Gastrocnemius medialis (tissue), 4 donors: ENCODE data around the gene MTFR2. TPM values are rescaled to one million over a fixed set of nuclear protein-coding genes. Genes with fewer than 3 reads are reported as not detected.
A peak's percentile ranks its signal among the peaks of the same experiment; 100 is the strongest.

Experiments used
- ATAC-seq, 2 donors: fragments of 150-250 bp; one replicate each; pipeline ENCODE4 v1.9.1; 2016
- DNase-seq, 2 donors: peaks; one replicate each; pipeline ENCODE4 v3.0.0-alpha.2; 2019
- H3K27ac ChIP-seq, 4 donors: fragments of 200-600 bp; sonication (generic); 1 replicate in 1 of 4; 2 replicates in 3 of 4; pipeline ENCODE4 v1.5.1; 2016 to 2018; ENCODE audit warnings: mild to moderate bottlenecking in 2 of 4, moderate library complexity in 1 of 4
- H3K27me3 ChIP-seq, 3 donors: fragments of 200-600 bp; sonication (generic) in 2 of 3; 1 replicate in 1 of 3; 2 replicates in 2 of 3; pipeline versions ENCODE4 v1.5.1 to v1.6.0; 2016 to 2019; ENCODE audit warnings: mild to moderate bottlenecking in 1 of 3, moderate library complexity in 1 of 3
- H3K36me3 ChIP-seq, 2 donors: fragments of 200-600 bp; sonication (generic) in 1 of 2; one replicate each; pipeline ENCODE4 v1.5.1; 2017 to 2018
- H3K4me1 ChIP-seq, 2 donors: fragments of 200-600 bp; sonication (generic) in 1 of 2; one replicate each; pipeline ENCODE4 v1.5.1; 2016 to 2017; ENCODE audit warnings: mild to moderate bottlenecking in 2 of 2
- H3K4me3 ChIP-seq, 4 donors: fragments of 200-600 bp; sonication (generic) in 3 of 4; 1 replicate in 1 of 4; 2 replicates in 3 of 4; pipeline ENCODE4 v1.5.1; 2016 to 2019; ENCODE audit warnings: mild to moderate bottlenecking in 2 of 4
- H3K9me3 ChIP-seq, 3 donors: fragments of 200-600 bp; sonication (generic) in 2 of 3; 1 replicate in 1 of 3; 2 replicates in 2 of 3; pipeline ENCODE4 v1.5.1; 2016 to 2019
- CTCF ChIP-seq, 5 experiments: fragments of 450-650 bp in 3 of 5; fragments of 200-600 bp in 2 of 5; sonication (generic) in 2 of 5; IDR thresholded peaks in 4 of 5; conservative IDR thresholded peaks in 1 of 5; 1 replicate in 4 of 5; 2 replicates in 1 of 5; pipeline ENCODE4 v1.5.1; 2016 to 2019; ENCODE audit warnings: antibody characterized with exemption in 5 of 5, mild to moderate bottlenecking in 3 of 5, moderate library complexity in 3 of 5
- POLR2A ChIP-seq, 2 donors: fragments of 450-650 bp; IDR thresholded peaks; one replicate each; pipeline ENCODE4 v1.6.1; 2017; ENCODE audit warnings: antibody characterized with exemption in 2 of 2, mild to moderate bottlenecking in 2 of 2, moderate library complexity in 2 of 2
- in situ Hi-C, 4 donors: fragments of 200-750 bp; cut with MboI; loops; one replicate each; pipeline versions ENCODE4 v1.15.0 to v1.8.0; 2017; ENCODE audit warnings: low sequenced_read_pairs in 4 of 4
- intact Hi-C: fragments of 100-400 bp; cut with DNase I; formaldehyde crosslinking; loops from one replicate; pipeline ENCODE4 v1.15.1; 2023; ENCODE audit warnings: low total_unique reads
- total RNA-seq, 4 donors: library from RNA; depleted of rRNA; stranded (reverse); fragments of >200 nt; gene quantifications; one replicate each; pipeline versions ENCODE4 v1.1.0 to v1.2.3, GENCODE V29; 2016

Gene MTFR2
- total RNA-seq, result under 1 TPM in 1 of 4 donors, not detected in 3; 0.51 TPM

GRCh38 chr6:136249811-136250685, at the start of gene MTFR2:
Gene MTFR2 (minus strand): TSS chr6:136250311. CDS start chr6:136249099, 1,212 bp downstream.
- H3K27me3 ChIP-seq, result no peaks in the 10 kb centered on the region
- H3K27ac ChIP-seq, result peak within 1 kb of the TSS; percentile 71 to 78 (median 76)
- in situ Hi-C loops, result no loop called here
- ATAC-seq (peak; percentile 100), DNase-seq (peak; percentile 97)
- intact Hi-C loops, result loop anchor here (1.0 to 2.0 kb wide), 2 partner anchors 39 to 67 kb away; partner anchors contain the start of gene BCLAF1
- H3K36me3 ChIP-seq, result no peaks in the 10 kb centered on the region
- H3K4me3 ChIP-seq, result peak within 1 kb of the TSS; percentile 73 to 81 (median 74)
- H3K9me3 ChIP-seq, result no peaks in the 10 kb centered on the region
- peak; percentile 14 to 61 for TF ChIP-seq POLR2A (IDR thresholded peaks at IDR 0.05)
- TF ChIP-seq CTCF (IDR thresholded peaks at IDR 0.05 in 4 of 5, conservative IDR thresholded peaks at IDR 0.05 in 1 of 5), result no peak
- peaks cover 16 to 22% of the 10 kb centered on the region in 2 donors for H3K4me1 ChIP-seq

- Histone ChIP-seq H3K4me1 (peaks cover 8 to 11% of the 10 kb centered on the region in 2 donors), H3K9me3 (no peaks in the 10 kb centered on the region), H3K27me3 (no peaks in the 10 kb centered on the region), H3K27ac (no peak overlapping the region), H3K36me3 (no peaks in the 10 kb centered on the region), H3K4me3 (no peak overlapping the region)
- in situ Hi-C loops (loop anchor here in 3 of 4 donors (25.0 kb wide), 1 partner anchor 918 kb away; the partner anchor contains the start of gene IFNGR1 (in 3 of the 3)), intact Hi-C loops (no loop called here)
- ATAC-seq (no peak), DNase-seq (no peak)
- TF ChIP-seq CTCF (IDR thresholded peaks at IDR 0.05 in 4 of 5, conservative IDR thresholded peaks at IDR 0.05 in 1 of 5) (no peak), POLR2A (IDR thresholded peaks at IDR 0.05) (no peak)
These were observed 44.5 kb upstream of the MTFR2 start for GRCh38 chr6:136294621-136295020.

- peaks cover 37 to 40% of the 10 kb centered on the region in 2 donors for H3K4me1 ChIP-seq
- ATAC-seq, result peak; percentile 67 to 79
- peak; percentile 60 to 90 for DNase-seq
- intact Hi-C loops, result loop anchor here (1.0 kb wide), 1 partner anchor 793 kb away; the partner anchor contains the start of gene AHI1
- no peaks in the 10 kb centered on the region for H3K36me3 ChIP-seq
- TF ChIP-seq CTCF (IDR thresholded peaks at IDR 0.05 in 4 of 5, conservative IDR thresholded peaks at IDR 0.05 in 1 of 5) (no peak), POLR2A (IDR thresholded peaks at IDR 0.05) (no peak)
- no peaks in the 10 kb centered on the region for H3K9me3 ChIP-seq
- peak overlapping the region; percentile 99 to 100 (median 100) for H3K27ac ChIP-seq
- in situ Hi-C loops, result loop anchor here in 3 of 4 donors (25.0 kb wide), 1 partner anchor 922 kb away; the partner anchor contains the start of gene IFNGR1 (in 3 of the 3)
- H3K4me3 ChIP-seq, result peak overlapping the region; percentile 78 to 100 (median 96)
- H3K27me3 ChIP-seq, result no peaks in the 10 kb centered on the region
These were observed 40.4 kb upstream of the MTFR2 start for GRCh38 chr6:136290410-136291010.

- peak; percentile 85 to 91 for ATAC-seq
- peaks cover 44 to 48% of the 10 kb centered on the region in 2 donors for H3K4me1 ChIP-seq
- TF ChIP-seq CTCF (IDR thresholded peaks at IDR 0.05 in 4 of 5, conservative IDR thresholded peaks at IDR 0.05 in 1 of 5), result peak in 1 of 5 experiments; percentile 6
- peak; percentile 98 for TF ChIP-seq POLR2A (IDR thresholded peaks at IDR 0.05)
These were observed 39.7 kb upstream of the MTFR2 start, which contains the start of gene BCLAF1 for GRCh38 chr6:136289579-136290409. Gene BCLAF1 (minus strand): TSS chr6:136289846. CDS start chr6:136279866, 9,980 bp downstream.

More at GRCh38 chr6:136289579-136290409, 39.7 kb upstream of the MTFR2 start, which contains the start of gene BCLAF1:
- H3K27me3 ChIP-seq, result no peaks in the 10 kb centered on the region
- peak within 1 kb of the TSS; percentile 86 to 100 (median 96) for H3K4me3 ChIP-seq
- DNase-seq, result peak; percentile 99 to 100
- no peaks in the 10 kb centered on the region for H3K36me3 ChIP-seq
- in situ Hi-C loops (loop anchor here in 3 of 4 donors (25.0 kb wide), 1 partner anchor 923 kb away; the partner anchor contains the start of gene IFNGR1 (in 3 of the 3)), intact Hi-C loops (loop anchor here (1.0 to 5.0 kb wide), 4 partner anchors 39 to 928 kb away; partner anchors contain the start of genes AHI1, IFNGR1, MTFR2 and PEX7)
- no peaks in the 10 kb centered on the region for H3K9me3 ChIP-seq
- H3K27ac ChIP-seq, result peak within 1 kb of the TSS; percentile 99 to 100 (median 100)
